HepG2 (cell line): ENCODE data around the gene FAM219A. TPM values are rescaled to one million over a fixed set of nuclear protein-coding genes. Genes with fewer than 3 reads are reported as not detected.

ENCODE experiments used
- ATAC-seq: fragments of 200-7000 bp; cut with Tn5 transposase; 3 replicates; pipeline ENCODE4 v1.9.1; 2020; ENCODE audit warnings: mild to moderate bottlenecking, moderate library complexity
- BruUV-seq: library from RNA; stranded (reverse); fragments of 400-500 nt; replicated peaks from 2 replicates; lab custom pipeline; 2021; lab: Mats Ljungman, UMichigan
- CTCF ChIA-PET: fragments of 300-600 bp; formaldehyde crosslinking; extraction: SDS; loops from one replicate; lab custom pipeline; 2021; ENCODE audit warnings: low total read pairs, inconsistent platforms, low intra/inter-chr PET ratio; lab: Yijun Ruan, JAX
- POLR2A ChIA-PET: fragments of 350-600 bp; sonication (Branson Sonifier 250); formaldehyde crosslinking; loops from one replicate; lab custom pipeline; 2020; ENCODE audit warnings: antibody characterized with exemption, inconsistent platforms; lab: Yijun Ruan, JAX
- DNase-seq: peaks from one replicate; pipeline ENCODE4 v3.0.0-alpha.2; 2015; ENCODE audit warnings: low spot score
- FAIRE-seq: peaks from 3 replicates; lab custom pipeline; 2011; peaks lifted over from hg19 to GRCh38; lab: Jason Lieb, UNC
- H2AFZ ChIP-seq: one replicate; pipeline ENCODE4 v1.6.1; 2011; ENCODE audit warnings: low read length, inconsistent platforms
- H3K27ac ChIP-seq: fragments of 300-600 bp; 3 replicates; pipeline ENCODE4 v1.8.0; 2011; ENCODE audit warnings: mixed run types, mild to moderate bottlenecking, mixed read lengths, low read length, inconsistent platforms; ENCODE audit not compliant: insufficient read depth; ENCODE audit errors: extremely low read length
- H3K27me3 ChIP-seq, 2 experiments: fragments of 200-600 bp in 1 of 2; 2 replicates in 1 of 2; 3 replicates in 1 of 2; pipeline versions ENCODE4 v1.6.0 to v1.8.0; 2011; ENCODE audit warnings: low read length in 2 of 2, mild to moderate bottlenecking in 2 of 2, moderate library complexity in 2 of 2, inconsistent platforms in 1 of 2; ENCODE audit not compliant: insufficient read depth in 2 of 2, control insufficient read depth in 1 of 2
- H3K36me3 ChIP-seq, 2 experiments: fragments of 200-600 bp in 1 of 2; replicated peaks in 1 of 2; 2 replicates in 1 of 2; 3 replicates in 1 of 2; pipeline versions ENCODE4 v1.5.1 to v1.8.0; 2011; ENCODE audit warnings: low read length in 2 of 2, inconsistent platforms in 1 of 2; ENCODE audit not compliant: insufficient read depth in 2 of 2, control insufficient read depth in 1 of 2
- H3K4me1 ChIP-seq: 2 replicates; pipeline ENCODE4 v1.5.1; 2012; ENCODE audit warnings: low read length, inconsistent platforms; ENCODE audit not compliant: insufficient read depth
- H3K4me2 ChIP-seq: 2 replicates; pipeline ENCODE4 v1.6.0; 2011; ENCODE audit warnings: low read depth, low read length, inconsistent platforms
- H3K4me3 ChIP-seq, 3 experiments: fragments of 200-600 bp in 1 of 3; sonication (generic), shearing (Covaris generic) in 1 of 3; replicated peaks in 1 of 3; 2 replicates each; pipeline ENCODE4 v1.5.1; 2011 to 2016; ENCODE audit warnings: low read length in 3 of 3, inconsistent platforms in 2 of 3, low read depth in 2 of 3, mild to moderate bottlenecking in 2 of 3, control low read depth in 1 of 3, mixed read lengths in 1 of 3; ENCODE audit not compliant: insufficient read depth in 1 of 3
- H3K79me2 ChIP-seq: one replicate; pipeline ENCODE4 v1.6.1; 2011; ENCODE audit warnings: low read length, inconsistent platforms; ENCODE audit not compliant: insufficient read depth
- H3K9ac ChIP-seq: 2 replicates; pipeline ENCODE4 v1.6.0; 2011; ENCODE audit warnings: mild to moderate bottlenecking, low read depth, low read length, inconsistent platforms; ENCODE audit not compliant: insufficient read depth
- H3K9me3 ChIP-seq: 2 replicates; pipeline ENCODE4 v1.5.1; 2012; ENCODE audit warnings: mild to moderate bottlenecking, low read length
- H4K20me1 ChIP-seq: 2 replicates; pipeline ENCODE4 v1.6.0; 2011; ENCODE audit warnings: inconsistent platforms, mild to moderate bottlenecking, low read length, moderate library complexity; ENCODE audit not compliant: insufficient read depth
- FOXA3 ChIP-seq: IDR thresholded peaks from 2 replicates; pipeline ENCODE4 v1.6.1; 2016; ENCODE audit warnings: missing genetic modification reagents, missing compliant biosample characterization
- HMG20A ChIP-seq: IDR thresholded peaks from 2 replicates; pipeline ENCODE4 v1.6.1; 2016; ENCODE audit warnings: borderline replicate concordance
- HOXA9 ChIP-seq: sonication (generic); formaldehyde crosslinking; IDR thresholded peaks from 2 replicates; pipeline ENCODE4 v1.8.1; 2022; ENCODE audit warnings: missing genetic modification reagents, mild to moderate bottlenecking, moderate library complexity, borderline replicate concordance
- KIAA2018 ChIP-seq: sonication (generic); formaldehyde crosslinking; IDR thresholded peaks from 2 replicates; pipeline ENCODE4 v1.5.0; 2020; ENCODE audit warnings: mild to moderate bottlenecking, missing genetic modification reagents, borderline replicate concordance
- PRDM4 ChIP-seq: sonication (generic); formaldehyde crosslinking; IDR thresholded peaks from 2 replicates; pipeline ENCODE4 v1.9.0; 2021; ENCODE audit warnings: missing genetic modification reagents, borderline replicate concordance
- SIX4 ChIP-seq: sonication (generic); formaldehyde crosslinking; IDR thresholded peaks from 2 replicates; pipeline ENCODE4 v1.4.0; 2020; ENCODE audit warnings: missing genetic modification reagents
- SMAD3 ChIP-seq: sonication (generic); formaldehyde crosslinking; IDR thresholded peaks from 2 replicates; pipeline ENCODE4 v1.4.0; 2020; ENCODE audit warnings: missing genetic modification reagents
- TBX2 ChIP-seq: sonication (generic); formaldehyde crosslinking; IDR thresholded peaks from 2 replicates; pipeline ENCODE4 v1.5.0; 2020; ENCODE audit warnings: missing genetic modification reagents, mild to moderate bottlenecking, borderline replicate concordance
- TFDP2 ChIP-seq: sonication (generic); formaldehyde crosslinking; IDR thresholded peaks from 2 replicates; pipeline ENCODE4 v1.4.0; 2020; ENCODE audit warnings: missing genetic modification reagents
- ZFP41 ChIP-seq: sonication (generic); formaldehyde crosslinking; IDR thresholded peaks from 2 replicates; pipeline ENCODE4 v1.4.0; 2020; ENCODE audit warnings: mild to moderate bottlenecking, missing genetic modification reagents, borderline replicate concordance
- ZNF317 ChIP-seq: sonication (generic); formaldehyde crosslinking; IDR thresholded peaks from 2 replicates; pipeline ENCODE4 v1.5.0; 2020; ENCODE audit warnings: mild to moderate bottlenecking, missing genetic modification reagents
- ZNF720 ChIP-seq: sonication (generic); formaldehyde crosslinking; IDR thresholded peaks from 2 replicates; pipeline ENCODE4 v1.4.0; 2020; ENCODE audit warnings: missing genetic modification reagents
- ZNF792 ChIP-seq: IDR thresholded peaks from 2 replicates; pipeline ENCODE4 v1.6.1; 2016
- WGBS: methylation state at CpG from one replicate; pipeline ENCODE4 v1.1.6; 2017; ENCODE audit warnings: low lambda C conversion rate; 5-methylcytosine and 5-hydroxymethylcytosine counted together
- in situ Hi-C: cut with HindIII; loops from 2 replicates; pipeline ENCODE4 v1.10.0; 2017; ENCODE audit warnings: low pct_unique_long_range_greater_than_20kb; ENCODE audit not compliant: extremely low pct_ligation_motif_present
- intact Hi-C: fragments of 100-400 bp; cut with micrococcal nuclease; formaldehyde crosslinking; loops from one replicate; pipeline ENCODE4 v1.10.0; 2022; ENCODE audit not compliant: unreplicated experiment
- polyA plus RNA-seq, 8 experiments: library from polyadenylated mRNA; depleted of rRNA in 3 of 8; stranded (reverse) in 7 of 8; unstranded in 1 of 8; fragments of >200 nt; fragmentation: Illumina TruSeq in 4 of 8; extraction: Trizol in 4 of 8; gene quantifications; 2 replicates each; pipeline versions ENCODE4 v1.2.1 to v1.2.3, GENCODE V29; 2011 to 2016; ENCODE audit warnings: low read depth in 4 of 8, missing spikeins in 1 of 8, mixed read lengths in 1 of 8; ENCODE audit not compliant: insufficient read depth in 1 of 8
- total RNA-seq, 5 experiments: library from RNA; depleted of rRNA; stranded (reverse); fragments of >200 nt; fragmentation: Illumina TruSeq; extraction: Trizol; gene quantifications; 2 replicates each; pipeline ENCODE4 v1.2.3, GENCODE V29; 2016; ENCODE audit warnings: low read depth in 1 of 5

FAM219A gene
- total and polyA plus RNA-seq, 2 of the 13 experiments (the other 11 are each of a cell fraction or from before 2014, with no cell fraction given) = 3.9 to 6.4 TPM

GRCh38 chr9:34491596-34491995 is 33.2 kb upstream of the FAM219A start:
- H3K36me3 ChIP-seq = no peaks in the 10 kb centered on the region
- 0% methylated on average over 2 of the region's 2 CpGs for WGBS
- no peak overlapping the region for H3K9ac ChIP-seq
- POLR2A ChIA-PET = no interaction called here
- intact Hi-C loops (no loop called here), in situ Hi-C loops (no loop called here)
- H2AFZ ChIP-seq = no peak overlapping the region
- H3K79me2 ChIP-seq = no peaks in the 10 kb centered on the region
- no peaks in the 10 kb centered on the region for H3K9me3 ChIP-seq
- no peak overlapping the region for H3K27ac ChIP-seq
- no peak overlapping the region for H3K4me2 ChIP-seq
- no peaks in the 10 kb centered on the region for H4K20me1 ChIP-seq
- BruUV-seq = no TSS peak
- FAIRE-seq = no peak
- no peak for ATAC-seq
- DNase-seq = no peak
- no peak overlapping the region for H3K4me3 ChIP-seq
- no peaks in the 10 kb centered on the region for H3K4me1 ChIP-seq
- CTCF ChIA-PET = no interaction called here
- H3K27me3 ChIP-seq = peaks cover 0 to 7% of the 10 kb centered on the region in 2 experiments; a peak in 1 of 5 replicates
- TF ChIP-seq ZNF792 (CRISPR knock-in tag) (no peak), ZNF317 (CRISPR knock-in tag) (no peak), PRDM4 (CRISPR knock-in tag) (no peak), ZNF720 (CRISPR knock-in tag) (no peak), HMG20A (CRISPR knock-in tag) (no peak), SMAD3 (CRISPR knock-in tag) (no peak), TBX2 (CRISPR knock-in tag) (no peak), SIX4 (no peak), TFDP2 (no peak), HOXA9 (CRISPR knock-in tag) (no peak), KIAA2018 (CRISPR knock-in tag) (no peak), ZFP41 (CRISPR knock-in tag) (no peak), FOXA3 (no peak)
